Erythroblast (primary cell): ENCODE data around the gene ADH1B.

Experiments used
- GATA1 ChIP-seq: IDR thresholded peaks from 2 replicates; pipeline ENCODE4 v1.6.1; 2011; ENCODE audit warnings: low read depth, mild to moderate bottlenecking, control low read depth, low read length, moderate library complexity
- POLR2A ChIP-seq: IDR thresholded peaks from 2 replicates; pipeline ENCODE4 v1.6.1; 2011; ENCODE audit warnings: mild to moderate bottlenecking, low read length

DNA sequence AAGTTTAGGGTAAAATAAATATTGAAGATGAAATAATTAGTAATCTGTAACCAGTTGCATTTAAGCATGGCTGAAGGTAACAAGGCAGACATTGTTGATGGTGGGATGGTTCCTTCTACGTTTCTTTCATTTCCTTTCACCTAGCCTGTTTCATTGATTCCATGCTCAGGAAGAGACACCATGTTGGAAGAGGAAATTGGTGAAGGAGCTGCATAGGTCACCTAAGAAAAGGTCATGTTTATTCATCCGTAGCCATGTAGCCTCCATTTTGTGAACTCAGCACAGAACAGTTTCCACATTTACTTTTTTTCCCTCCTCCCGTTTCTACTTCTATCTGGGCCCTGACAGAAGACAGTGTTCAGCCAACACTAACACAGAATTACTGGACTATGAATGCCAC, 3.8 kb downstream of the ADH1B start:
- no peak for TF ChIP-seq POLR2A
- no peak for TF ChIP-seq GATA1
